ENCODE results near the gene DTX3L.

GRCh38 chr3:122603056-122603455 lies 38.9 kb downstream of the DTX3L start:
- TF ChIP-seq NFRKB (IDR thresholded peaks at IDR 0.05) (no peak), SP1 (IDR thresholded peaks at IDR 0.05) (no peak), L3MBTL2 (conservative IDR thresholded peaks at IDR 0.05) (no peak), FOXK2 (IDR thresholded peaks at IDR 0.05) (no peak), FOXM1 (IDR thresholded peaks at IDR 0.05; ENCODE audit: borderline replicate concordance) (no peak), HDGF (IDR thresholded peaks at IDR 0.05; ENCODE audit: borderline replicate concordance) (no peak), BHLHE40 (IDR thresholded peaks at IDR 0.05; ENCODE audit: borderline replicate concordance) (no peak), ELF4 (IDR thresholded peaks at IDR 0.05) (no peak), CTBP1 (IDR thresholded peaks at IDR 0.05; ENCODE audit: borderline replicate concordance) (no peak), TARDBP (IDR thresholded peaks at IDR 0.05) (no peak), ARNT (IDR thresholded peaks at IDR 0.05) (no peak), PKNOX1 (IDR thresholded peaks at IDR 0.05) (no peak), SUZ12 (IDR thresholded peaks at IDR 0.05) (no peak), ZNF384 (IDR thresholded peaks at IDR 0.05) (no peak)
